LNCAP (cell line): ENCODE data around the gene MMD.

Experiments used
- CTCF ChIP-seq: fragments of 450-650 bp; IDR thresholded peaks from 2 replicates; pipeline ENCODE4 v1.5.1; 2017; ENCODE audit warnings: mild to moderate bottlenecking

MMD gene

DNA sequence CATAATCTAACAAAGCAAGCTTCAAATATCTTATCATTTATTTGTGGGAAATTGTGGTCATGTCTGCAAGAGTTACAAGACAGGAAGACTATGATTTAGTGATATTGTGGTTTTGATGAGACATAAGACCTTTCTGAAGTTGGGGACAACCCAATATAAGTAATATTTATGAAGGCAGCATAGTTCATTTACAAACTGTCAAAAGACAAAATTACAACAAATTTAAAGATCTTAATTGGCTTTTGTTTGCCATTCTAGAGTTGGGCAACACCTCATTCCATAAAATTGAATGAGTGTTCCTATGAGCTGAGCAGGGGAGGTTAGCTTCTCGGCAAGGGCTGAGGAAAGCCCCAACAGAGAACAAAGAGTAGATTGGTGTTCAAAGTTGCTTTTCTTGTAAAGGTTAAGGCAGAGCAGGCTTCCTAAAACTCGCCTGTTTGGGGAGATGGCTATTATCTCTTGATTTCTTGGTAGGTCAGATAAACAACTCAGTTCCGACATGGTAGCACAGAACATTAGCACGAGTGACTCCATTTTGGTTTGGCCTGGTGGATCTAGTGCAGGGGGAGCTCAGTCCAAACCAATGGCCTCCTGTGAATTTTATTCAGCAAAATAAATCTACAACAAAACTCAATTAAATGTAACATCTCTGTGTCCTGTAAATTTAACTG lies 10.9 kb upstream of the MMD start:
- TF ChIP-seq CTCF = no peak

- no peak for TF ChIP-seq CTCF
These were observed 9.1 kb upstream of the MMD start for GRCh38 chr17:55430541-55431288.

DNA sequence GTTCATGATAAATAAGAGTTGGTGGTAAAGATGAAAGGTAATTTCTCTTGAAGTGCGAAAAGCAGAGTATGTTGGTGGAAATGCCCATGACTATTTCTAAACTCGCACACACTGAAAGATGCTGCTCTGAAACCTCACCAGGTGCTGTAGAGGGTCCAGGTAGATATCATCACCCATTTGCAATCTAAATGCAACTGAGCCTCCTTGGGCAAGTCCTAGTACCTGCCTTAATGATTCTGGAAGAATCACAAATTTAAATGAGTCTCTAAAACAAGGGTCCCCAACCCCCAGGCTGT lies 5.9 kb upstream of the MMD start:
- no peak for TF ChIP-seq CTCF

DNA sequence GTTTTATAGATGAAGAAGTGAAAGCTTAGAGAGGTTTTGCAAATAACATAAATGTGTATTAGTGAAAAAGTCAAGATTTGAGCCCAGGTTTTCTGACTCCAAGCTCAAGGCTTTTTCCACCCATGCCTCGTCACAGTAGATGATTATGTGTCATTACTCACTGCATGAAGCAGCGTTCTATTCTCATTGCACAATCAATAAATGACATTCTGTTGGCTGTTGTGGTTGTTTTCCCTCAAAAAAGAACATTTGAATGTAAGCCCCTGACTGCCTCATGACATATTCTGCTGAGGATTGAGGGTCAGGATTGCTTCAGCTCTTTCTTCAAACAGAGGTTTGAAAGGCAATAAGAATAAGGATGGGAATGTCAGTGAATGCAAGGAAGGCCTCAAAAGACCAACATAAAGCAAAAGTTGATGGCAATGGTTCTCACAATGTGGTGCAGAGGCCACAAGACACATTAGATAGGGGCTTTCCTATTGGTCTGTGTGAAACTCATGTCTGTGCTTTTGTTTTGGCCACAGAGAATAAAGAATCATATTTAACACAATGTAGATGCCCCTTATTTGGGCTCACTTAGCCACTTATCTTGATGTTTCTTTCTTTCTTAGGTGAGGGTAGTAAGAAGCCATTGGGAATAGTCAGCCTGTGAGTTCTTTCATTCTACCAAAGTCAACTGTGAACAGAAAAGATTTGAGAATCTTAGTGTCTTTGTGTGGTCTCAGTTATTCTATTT lies 5.4 kb upstream of the MMD start:
- TF ChIP-seq CTCF = no peak

DNA sequence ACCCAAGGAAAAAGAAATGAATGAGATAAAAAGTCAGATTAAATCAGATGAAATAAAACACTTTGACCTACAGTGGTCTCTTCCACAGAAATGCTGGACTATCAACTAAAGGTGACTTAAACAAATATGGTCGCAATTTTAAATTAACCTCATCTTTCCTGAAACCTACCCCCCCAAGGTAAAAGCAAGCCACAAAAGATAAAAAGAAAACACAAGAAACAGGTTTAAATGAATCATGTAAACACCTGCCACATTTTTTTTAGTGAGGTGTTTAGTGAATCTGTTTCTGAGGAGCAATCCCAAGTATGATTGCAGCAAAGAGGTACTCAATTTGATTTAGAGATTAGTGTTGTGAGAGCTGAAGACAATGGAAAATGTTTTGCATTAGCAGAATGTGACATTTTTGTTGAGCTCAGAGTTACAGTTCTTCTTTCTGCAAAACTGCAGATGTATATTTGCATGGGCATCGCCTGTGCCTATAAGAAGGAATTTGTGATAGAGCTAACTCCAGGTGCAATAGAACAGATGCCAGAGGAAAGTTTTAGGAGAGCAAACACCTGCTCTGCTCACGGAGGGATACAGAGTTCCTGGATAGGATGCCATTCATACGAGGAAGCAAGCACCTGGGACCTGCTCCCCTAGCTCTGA lies 3.4 kb upstream of the MMD start:
- TF ChIP-seq CTCF = no peak

DNA sequence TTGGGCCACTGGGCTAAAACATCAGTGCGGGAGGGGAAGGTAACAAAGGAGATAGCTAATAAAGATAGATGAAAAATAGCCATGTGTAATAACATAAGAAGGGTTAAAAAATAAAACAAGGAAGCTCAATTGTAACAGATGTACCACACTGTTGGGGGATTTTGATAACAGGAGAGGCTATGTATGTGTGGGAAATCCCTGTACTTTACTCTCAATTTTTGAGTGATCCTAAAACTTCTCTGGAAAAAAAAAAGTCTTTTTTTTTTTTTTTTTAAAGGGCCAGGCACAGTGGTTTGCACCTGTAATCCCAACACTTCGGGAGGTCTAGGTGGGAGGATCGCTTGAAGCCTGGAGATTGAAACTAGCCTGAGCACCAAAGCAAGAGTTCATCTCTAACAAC lies 1.9 kb upstream of the MMD start:
- TF ChIP-seq CTCF = no peak

DNA sequence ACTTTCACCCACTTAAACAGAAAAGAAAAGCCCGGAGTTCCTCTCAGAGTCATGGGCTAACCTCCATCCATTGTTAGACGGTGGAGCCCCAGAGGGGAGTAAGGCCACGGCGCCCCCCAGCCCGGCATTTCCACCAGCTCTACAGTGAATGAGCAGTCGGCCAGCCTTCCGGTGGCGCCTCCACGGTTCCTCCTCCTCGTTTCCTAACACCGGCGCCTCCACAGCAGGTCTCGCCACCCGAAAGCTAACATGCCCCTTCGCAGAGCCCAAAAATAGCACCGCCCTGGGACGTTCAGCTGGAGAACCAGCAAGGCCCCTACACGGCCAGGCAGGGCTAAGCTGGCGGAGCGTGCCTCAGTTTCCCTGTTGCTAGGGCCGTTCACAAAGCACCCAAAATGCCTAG lies 858 bp downstream of the MMD start:
- no peak; the same call in 1 of the 2 replicates for TF ChIP-seq CTCF
